ENCODE measurements around the gene DIRAS1. TPM values are rescaled to one million over a fixed set of nuclear protein-coding genes. Genes with fewer than 3 reads are reported as not detected.
"Not testable (repeated sequence)": the region's sequence is repeated elsewhere in the genome, so short reads cannot be mapped to it uniquely, and the experiment has no call there.

The DIRAS1 gene
- total RNA-seq, 1 experiment from 2014 or later: not detected

- Histone ChIP-seq H3K9me3 (replicated peaks) (no peaks in the 10 kb centered on the region), H3K4me1 (no peaks in the 10 kb centered on the region), H3K36me3 (no peaks in the 10 kb centered on the region), H3K27me3 (0 out of 2 replicates have a peak, but pooled peaks cover 3% of the 10 kb centered on the region), H3K27ac (no peak overlapping the region), H3K4me3 (no peak overlapping the region)
- DNase-seq: no peak
Measured at GRCh38 chr19:2668175-2668763, 52.9 kb downstream of the DIRAS1 start.

- H3K9me3 ChIP-seq (replicated peaks); H3K36me3 ChIP-seq; H3K4me1 ChIP-seq; H3K4me3 ChIP-seq; H3K27ac ChIP-seq; H3K27me3 ChIP-seq; DNase-seq: not testable (repeated sequence)
Measured at GRCh38 chr19:2667349-2667748, 53.8 kb downstream of the DIRAS1 start.

GRCh38 chr19:2666344-2666994 is 54.7 kb downstream of the DIRAS1 start:
- no peak overlapping the region for H3K27ac ChIP-seq
- 0 out of 2 replicates have a peak, but pooled peaks cover 3% of the 10 kb centered on the region for H3K27me3 ChIP-seq
- no peaks in the 10 kb centered on the region for H3K4me1 ChIP-seq
- no peak for DNase-seq
- no peaks in the 10 kb centered on the region for H3K9me3 ChIP-seq (replicated peaks)
- H3K4me3 ChIP-seq: no peak overlapping the region
- H3K36me3 ChIP-seq: no peaks in the 10 kb centered on the region

- no peaks in the 10 kb centered on the region for H3K4me1 ChIP-seq
- no peaks in the 10 kb centered on the region for H3K9me3 ChIP-seq (replicated peaks)
- H3K36me3 ChIP-seq: no peaks in the 10 kb centered on the region
- no peak overlapping the region for H3K4me3 ChIP-seq
- DNase-seq: no peak
- H3K27me3 ChIP-seq: 0 out of 2 replicates have a peak, but pooled peaks cover 3% of the 10 kb centered on the region
- no peak overlapping the region for H3K27ac ChIP-seq
Measured at GRCh38 chr19:2665103-2665502, 56.1 kb downstream of the DIRAS1 start.

Other genes starting within 250 kb of the DIRAS1 start
- 2.6 and 2.8 TPM in 2 replicates for gene GADD45B, start 245.2 kb downstream of the DIRAS1 start, total RNA-seq (2014; rRNA removed; shearing (Covaris generic))
- gene GNG7, start 18.7 kb downstream of the DIRAS1 start, total RNA-seq (2014; rRNA removed; shearing (Covaris generic)): not detected in 2 replicates
- 18.7 and 19.5 TPM in 2 replicates for gene SLC39A3, start 18.6 kb upstream of the DIRAS1 start, total RNA-seq (2014; rRNA removed; shearing (Covaris generic))
- gene SGTA, start 61.9 kb upstream of the DIRAS1 start, total RNA-seq (2014; rRNA removed; shearing (Covaris generic)): 102 and 103 TPM in 2 replicates
- gene THOP1, start 64.1 kb upstream of the DIRAS1 start, total RNA-seq (2014; rRNA removed; shearing (Covaris generic)): 114 and 119 TPM in 2 replicates
- gene ZNF554, start 98.5 kb upstream of the DIRAS1 start, total RNA-seq (2014; rRNA removed; shearing (Covaris generic)): 1.3 and 1.6 TPM in 2 replicates
- 10.7 and 11.8 TPM in 2 replicates for gene ZNF555, start 120.1 kb upstream of the DIRAS1 start, total RNA-seq (2014; rRNA removed; shearing (Covaris generic))
- 18.4 and 21.3 TPM in 2 replicates for gene ZNF556, start 146.0 kb upstream of the DIRAS1 start, total RNA-seq (2014; rRNA removed; shearing (Covaris generic))
- 16.7 and 18.9 TPM in 2 replicates for gene ZNF57, start 179.6 kb upstream of the DIRAS1 start, total RNA-seq (2014; rRNA removed; shearing (Covaris generic))
- 14.1 and 17.3 TPM in 2 replicates for gene ZNF77, start 223.6 kb upstream of the DIRAS1 start, total RNA-seq (2014; rRNA removed; shearing (Covaris generic))